ENCODE data around the gene KHDC4.
"Not testable (repeated sequence)": the region's sequence is repeated elsewhere in the genome, so short reads cannot be mapped to it uniquely, and the experiment has no call there.

KHDC4 gene

DNA sequence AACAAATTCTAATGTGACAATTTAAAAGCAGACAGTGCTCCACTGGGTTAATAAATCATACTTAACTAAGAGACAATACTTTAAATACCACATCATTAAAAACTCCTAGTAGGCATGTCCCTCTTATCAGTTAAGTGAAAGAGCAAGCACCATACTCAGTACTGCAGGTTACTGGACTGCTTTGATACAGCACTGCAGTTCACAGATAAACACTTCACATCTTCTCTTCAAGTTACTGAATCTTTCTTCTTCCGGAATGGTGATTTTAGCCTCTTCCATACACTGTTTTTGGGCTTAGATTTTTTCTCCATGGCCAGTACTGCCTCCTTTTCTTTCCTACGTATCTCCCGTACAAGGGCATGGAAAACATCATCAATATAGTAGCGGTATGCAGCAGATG lies 34.1 kb downstream of the KHDC4 start:
- no peak for DNase-seq

DNA sequence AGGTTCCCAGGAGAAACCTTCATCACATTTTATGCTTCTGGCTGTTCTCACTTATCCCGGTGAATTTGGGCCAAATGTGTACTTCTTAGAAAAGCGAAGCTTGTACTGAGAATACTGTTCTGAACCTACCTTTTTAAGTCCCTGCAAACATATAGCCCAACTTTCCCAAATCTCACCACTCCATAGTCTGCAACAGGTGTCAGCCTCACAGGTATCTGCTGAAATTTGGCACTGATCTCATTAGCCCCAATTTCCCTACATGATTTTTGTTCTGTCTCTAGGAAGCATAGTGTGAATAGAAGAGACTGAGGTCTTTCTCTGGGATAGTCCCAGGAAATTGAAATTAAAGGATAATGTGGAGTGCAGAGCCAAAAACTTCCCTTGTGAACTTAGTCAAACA lies 34.5 kb downstream of the KHDC4 start:
- DNase-seq: no peak

DNA sequence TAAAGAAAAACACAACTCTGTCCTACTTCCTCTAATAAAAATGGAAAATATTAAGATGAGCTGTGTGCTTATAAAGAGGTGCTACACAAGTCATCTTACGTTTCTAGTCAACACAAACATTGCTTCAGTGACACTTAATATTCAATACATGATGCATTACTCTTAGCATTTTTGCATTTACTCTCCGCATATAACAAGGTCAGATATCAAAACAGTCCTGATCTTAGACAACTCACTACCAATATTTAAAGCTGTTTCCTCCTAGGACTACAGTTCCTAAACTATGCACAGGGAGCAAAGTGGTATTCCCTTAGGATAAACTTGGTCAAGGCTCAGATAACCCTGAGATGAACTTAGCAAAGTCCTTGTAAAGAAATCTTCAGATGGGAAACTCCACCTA lies 35.3 kb downstream of the KHDC4 start:
- no peak for DNase-seq

- no peak for DNase-seq
Observed at GRCh38 chr1:155897746-155898145, 36.5 kb downstream of the KHDC4 start.

DNA sequence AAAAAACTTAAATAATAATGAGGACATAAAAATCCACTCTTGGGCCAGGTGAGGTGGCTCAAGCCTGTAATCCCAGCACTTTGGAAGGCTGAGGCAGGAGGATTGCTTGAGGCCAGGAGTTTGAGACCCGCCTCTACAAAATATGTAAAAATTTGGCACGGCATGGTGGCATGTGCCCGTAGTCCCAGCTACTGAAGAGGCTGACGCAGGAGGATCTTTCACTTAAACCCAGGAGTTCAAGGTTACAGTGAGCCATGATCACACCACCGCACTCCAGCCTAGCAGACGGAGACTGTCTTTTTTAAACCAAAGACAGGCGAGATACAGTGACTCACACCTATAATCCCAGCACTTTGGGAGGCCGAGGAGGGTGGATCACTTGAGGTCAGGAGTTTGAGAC lies 37.7 kb downstream of the KHDC4 start:
- DNase-seq: not testable (repeated sequence)

- DNase-seq: not testable (repeated sequence)
Observed at GRCh38 chr1:155895617-155896016, 38.6 kb downstream of the KHDC4 start.

DNA sequence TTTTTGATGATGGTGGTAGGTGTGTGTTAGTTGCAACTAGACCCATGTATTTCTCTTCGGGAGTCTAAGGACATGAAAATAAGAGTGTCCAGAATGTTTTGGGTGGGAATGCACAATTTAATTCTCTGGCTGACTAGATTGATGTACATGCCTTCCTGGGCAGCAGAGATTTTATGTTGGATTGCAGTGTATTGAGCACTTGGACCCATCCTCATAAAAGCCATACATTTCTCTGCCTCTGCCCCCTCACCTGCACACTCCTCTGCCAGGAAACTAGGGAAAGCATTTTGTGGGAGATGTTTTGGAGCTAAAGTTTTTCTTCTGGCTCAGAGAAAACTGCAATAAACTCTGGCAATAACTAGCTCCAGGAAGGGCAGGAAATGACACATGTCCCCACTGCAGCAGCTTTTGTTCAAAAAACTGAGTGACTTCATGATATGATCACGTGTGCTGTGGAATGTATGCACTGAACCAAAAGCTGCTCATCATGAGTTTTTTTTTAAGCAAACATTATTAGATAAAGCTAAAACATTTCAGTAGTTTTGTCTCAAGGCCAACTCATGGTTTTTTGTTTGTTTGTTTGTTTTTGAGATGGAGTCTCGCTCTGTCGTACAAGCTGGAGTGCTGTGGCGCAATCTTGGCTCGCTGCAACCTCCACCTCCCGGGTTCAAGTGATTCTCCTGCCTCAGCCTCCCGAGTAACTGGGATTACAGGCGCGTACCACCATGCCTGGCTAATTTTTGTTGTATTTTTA lies 40.6 kb downstream of the KHDC4 start:
- peak in 3 of 6 experiments; percentile 35 to 51 (median 40) for DNase-seq

- no peak for DNase-seq
Observed at GRCh38 chr1:155892796-155893195, 41.4 kb downstream of the KHDC4 start.

DNA sequence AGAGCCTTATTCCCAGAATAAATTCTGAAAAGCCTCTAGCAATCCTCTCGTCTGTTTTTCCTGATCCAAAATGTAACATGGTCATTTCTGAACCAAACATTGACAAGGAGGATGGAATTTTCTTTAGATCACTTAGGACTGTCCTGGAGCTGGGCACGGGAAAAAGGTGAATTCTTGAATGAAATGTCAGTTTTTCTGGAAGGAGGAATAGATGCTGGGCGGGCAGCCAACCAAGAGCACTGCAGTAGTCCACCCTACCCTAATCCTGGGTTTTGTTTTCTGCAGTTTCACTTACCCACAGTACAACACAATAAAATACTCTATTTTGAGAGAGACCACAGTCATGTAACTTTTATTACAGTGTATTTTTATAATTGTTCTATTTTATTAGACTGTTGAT lies 44.0 kb downstream of the KHDC4 start:
- DNase-seq: no peak

DNA sequence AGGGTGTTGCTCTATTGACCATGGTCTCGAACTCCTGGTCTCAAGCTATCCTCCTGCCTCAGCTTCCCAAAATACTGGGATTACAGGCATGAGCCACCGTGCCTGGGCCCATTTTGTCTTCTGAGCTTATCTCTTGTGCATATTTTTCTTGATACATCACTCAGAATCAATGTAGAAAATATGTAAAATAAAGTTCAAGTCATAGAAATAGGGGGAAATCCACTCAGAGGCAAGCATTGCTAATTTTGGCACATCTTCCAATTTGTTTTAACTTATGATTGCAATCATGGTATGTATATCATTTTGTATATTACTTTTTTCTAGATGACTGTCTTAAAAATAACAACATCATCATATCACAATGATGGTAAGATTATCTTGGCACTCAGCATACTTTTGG lies 44.6 kb downstream of the KHDC4 start:
- no peak for DNase-seq

- DNase-seq: no peak
Observed at GRCh38 chr1:155888481-155888880, 45.7 kb downstream of the KHDC4 start.

- no peak for DNase-seq
Observed at GRCh38 chr1:155884982-155885381, 49.2 kb downstream of the KHDC4 start.

GRCh38 chr1:155884031-155884960 lies 49.9 kb downstream of the KHDC4 start:
- DNase-seq: no peak

DNA sequence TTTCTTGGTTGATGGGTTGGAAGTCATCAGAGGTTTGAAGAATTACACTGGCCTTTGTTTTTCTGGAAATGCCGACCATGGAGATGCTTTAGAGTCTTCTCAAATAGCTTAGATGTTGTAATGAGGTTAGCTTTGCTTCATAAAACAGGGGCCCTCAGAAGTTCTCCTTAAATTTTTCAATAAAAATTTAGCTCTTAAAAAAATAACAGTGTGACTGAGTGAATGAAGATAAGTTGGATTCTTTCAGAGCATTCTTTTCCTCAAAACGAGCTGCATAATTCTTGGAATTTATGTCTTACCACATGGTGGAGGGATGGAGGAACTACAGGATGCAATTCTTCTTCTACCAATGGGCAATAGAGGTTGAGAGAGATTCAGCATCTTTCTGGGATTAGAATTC lies 51.4 kb downstream of the KHDC4 start:
- no peak for DNase-seq

DNA sequence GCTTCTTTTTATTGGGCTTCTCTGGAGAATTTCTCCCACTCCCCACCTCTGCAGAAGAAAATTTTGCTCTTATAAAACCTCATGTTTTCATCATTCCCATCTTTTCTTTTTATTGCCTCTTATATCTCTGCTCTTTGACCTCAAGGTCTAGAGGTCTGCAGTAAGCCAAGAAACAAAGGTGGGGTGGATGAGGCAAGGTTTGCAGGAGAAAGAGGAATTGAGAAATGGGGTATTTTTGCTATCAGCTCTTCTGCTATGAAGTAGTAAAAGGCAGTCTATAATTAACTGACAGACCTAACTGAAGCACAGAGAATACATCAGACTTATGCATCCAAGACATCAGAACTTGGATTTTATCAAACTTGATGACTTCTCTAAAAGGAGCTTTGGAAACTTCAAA lies 52.0 kb downstream of the KHDC4 start:
- no peak for DNase-seq

- DNase-seq: no peak
Observed at GRCh38 chr1:155880950-155881349, 53.3 kb downstream of the KHDC4 start.

DNA sequence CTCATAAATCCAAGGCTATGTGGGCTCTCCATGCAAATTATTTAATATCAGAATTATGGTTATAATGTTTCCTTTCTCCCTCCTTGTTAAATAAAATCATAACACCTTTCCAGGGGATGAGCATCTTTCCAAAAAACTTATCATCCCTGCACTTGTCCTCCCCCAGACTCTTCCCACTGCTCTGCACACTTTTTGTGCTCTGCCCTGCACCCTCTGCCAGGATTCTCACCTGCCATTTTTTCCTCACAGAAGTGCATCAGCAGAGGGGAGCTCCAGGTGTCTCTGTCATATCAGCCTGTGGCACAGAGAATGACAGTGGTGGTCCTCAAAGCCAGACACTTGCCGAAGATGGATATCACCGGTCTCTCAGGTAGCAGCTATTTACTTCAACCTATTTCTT lies 54.0 kb downstream of the KHDC4 start:
- no peak for DNase-seq

GRCh38 chr1:155877945-155878344 lies 56.3 kb downstream of the KHDC4 start:
- DNase-seq: no peak

DNA sequence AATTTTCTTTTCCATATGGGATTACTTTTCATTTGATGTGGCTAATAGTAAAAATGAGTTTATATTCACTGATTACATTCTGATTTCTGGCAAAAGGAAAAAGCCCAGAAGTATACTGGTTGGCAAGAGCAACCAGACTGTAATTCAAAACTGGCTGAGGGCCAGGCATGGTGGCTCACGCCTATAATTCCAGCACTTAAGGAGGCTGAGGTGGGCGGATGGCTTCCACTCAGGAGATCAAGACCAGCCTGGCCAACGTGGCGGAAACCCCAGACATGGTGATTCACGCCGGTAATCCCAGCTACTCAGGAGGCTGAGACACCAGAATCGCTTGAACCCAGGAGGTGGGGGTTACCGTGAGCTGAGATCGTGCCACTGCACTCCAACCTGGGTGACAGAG lies 60.4 kb downstream of the KHDC4 start:
- no peak for DNase-seq

DNA sequence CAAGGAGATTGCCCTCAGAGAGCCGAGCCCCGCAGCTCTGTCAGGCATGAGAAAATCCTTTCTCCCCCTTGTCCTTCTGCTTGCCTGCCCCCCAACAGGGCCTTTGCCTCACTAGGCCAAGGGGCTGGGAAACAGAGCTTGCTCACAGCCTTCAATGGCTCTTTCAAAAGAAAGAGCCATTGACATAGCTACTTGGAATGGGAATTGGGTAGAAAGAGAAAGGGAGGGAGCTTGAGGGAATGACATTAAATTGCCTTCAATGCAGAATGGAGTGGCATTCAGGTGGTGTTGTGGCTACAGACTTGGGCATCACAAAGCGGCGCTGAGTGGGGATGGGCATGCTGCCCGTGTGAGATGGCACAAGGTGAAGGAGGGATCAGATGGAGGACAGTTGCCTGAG lies 61.7 kb downstream of the KHDC4 start:
- no peak for DNase-seq

- no peak for DNase-seq
Observed at GRCh38 chr1:155871390-155871789, 62.8 kb downstream of the KHDC4 start.

GRCh38 chr1:155867766-155868165 lies 66.4 kb downstream of the KHDC4 start:
- DNase-seq: no peak

DNA sequence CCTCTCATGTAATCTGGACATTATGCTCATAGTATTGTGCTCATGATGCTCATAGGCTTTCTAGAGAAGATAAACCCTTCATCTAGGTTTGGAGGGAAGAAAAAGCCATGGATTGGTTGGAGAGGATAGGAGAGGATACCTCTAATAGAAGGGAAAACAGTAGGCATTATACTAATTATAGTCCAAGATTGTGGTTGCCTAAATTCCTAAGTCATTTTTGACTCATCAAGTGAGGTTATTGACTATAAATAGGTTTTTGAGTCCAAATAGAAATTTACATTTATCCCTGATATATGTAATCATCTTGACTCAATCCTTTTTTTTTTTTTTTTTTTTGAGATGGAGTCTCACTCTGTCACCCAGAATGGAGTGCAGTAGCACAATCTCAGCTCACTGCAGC lies 69.8 kb downstream of the KHDC4 start:
- DNase-seq: no peak
